Ishikawa (cell line): Measurements from ENCODE around the gene ZNF576.

Experiments used
- CEBPB ChIP-seq: IDR thresholded peaks from 2 replicates; pipeline ENCODE4 v1.6.1; 2012
- CREB1 ChIP-seq: IDR thresholded peaks from 2 replicates; pipeline ENCODE4 v1.6.1; 2012; ENCODE audit warnings: low read depth
- EP300 ChIP-seq: IDR thresholded peaks from 2 replicates; pipeline ENCODE4 v1.6.1; 2012; ENCODE audit warnings: borderline replicate concordance
- NFIC ChIP-seq: IDR thresholded peaks from 2 replicates; pipeline ENCODE4 v1.6.1; 2012
- TAF1 ChIP-seq: IDR thresholded peaks from 2 replicates; pipeline ENCODE4 v1.6.1; 2012; ENCODE audit warnings: low read depth, mild to moderate bottlenecking
- YY1 ChIP-seq: IDR thresholded peaks from 2 replicates; pipeline ENCODE4 v1.6.1; 2012; ENCODE audit warnings: low read depth
- TF ChIP-seq, protein P1 (sequence below): IDR thresholded peaks from 2 replicates; pipeline ENCODE4 v1.6.1; 2012
- TF ChIP-seq, protein P2 (sequence below): IDR thresholded peaks from 2 replicates; pipeline ENCODE4 v1.6.1; 2012; ENCODE audit warnings: low read depth, mild to moderate bottlenecking

DNA sequence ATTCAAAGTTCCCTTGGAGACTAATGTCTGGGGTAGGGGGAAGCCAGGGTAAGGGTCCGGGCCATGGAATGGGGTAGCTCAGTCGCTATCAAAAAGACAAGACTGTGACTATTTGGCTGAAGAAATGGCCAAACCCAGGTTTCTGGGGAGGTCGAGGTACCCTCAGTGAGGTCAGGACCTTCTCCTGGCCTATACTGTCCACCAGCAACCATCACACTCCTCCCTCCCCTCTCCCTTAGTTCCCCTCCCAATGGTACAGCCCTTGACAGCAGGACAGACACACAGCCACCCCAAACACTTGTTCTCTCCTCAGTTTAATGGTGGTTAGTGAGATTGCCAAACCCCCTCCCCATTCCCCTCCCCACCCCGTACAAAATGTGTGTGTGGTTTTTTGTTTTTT lies 25.7 kb downstream of the ZNF576 start:
- TF ChIP-seq CREB1 (no peak), EP300 (no peak), CEBPB (no peak), NFIC (no peak), TAF1 (no peak), YY1 (no peak)
- TF ChIP-seq, protein P1, sequence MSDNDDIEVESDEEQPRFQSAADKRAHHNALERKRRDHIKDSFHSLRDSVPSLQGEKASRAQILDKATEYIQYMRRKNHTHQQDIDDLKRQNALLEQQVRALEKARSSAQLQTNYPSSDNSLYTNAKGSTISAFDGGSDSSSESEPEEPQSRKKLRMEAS: no peak
- TF ChIP-seq, protein P2, sequence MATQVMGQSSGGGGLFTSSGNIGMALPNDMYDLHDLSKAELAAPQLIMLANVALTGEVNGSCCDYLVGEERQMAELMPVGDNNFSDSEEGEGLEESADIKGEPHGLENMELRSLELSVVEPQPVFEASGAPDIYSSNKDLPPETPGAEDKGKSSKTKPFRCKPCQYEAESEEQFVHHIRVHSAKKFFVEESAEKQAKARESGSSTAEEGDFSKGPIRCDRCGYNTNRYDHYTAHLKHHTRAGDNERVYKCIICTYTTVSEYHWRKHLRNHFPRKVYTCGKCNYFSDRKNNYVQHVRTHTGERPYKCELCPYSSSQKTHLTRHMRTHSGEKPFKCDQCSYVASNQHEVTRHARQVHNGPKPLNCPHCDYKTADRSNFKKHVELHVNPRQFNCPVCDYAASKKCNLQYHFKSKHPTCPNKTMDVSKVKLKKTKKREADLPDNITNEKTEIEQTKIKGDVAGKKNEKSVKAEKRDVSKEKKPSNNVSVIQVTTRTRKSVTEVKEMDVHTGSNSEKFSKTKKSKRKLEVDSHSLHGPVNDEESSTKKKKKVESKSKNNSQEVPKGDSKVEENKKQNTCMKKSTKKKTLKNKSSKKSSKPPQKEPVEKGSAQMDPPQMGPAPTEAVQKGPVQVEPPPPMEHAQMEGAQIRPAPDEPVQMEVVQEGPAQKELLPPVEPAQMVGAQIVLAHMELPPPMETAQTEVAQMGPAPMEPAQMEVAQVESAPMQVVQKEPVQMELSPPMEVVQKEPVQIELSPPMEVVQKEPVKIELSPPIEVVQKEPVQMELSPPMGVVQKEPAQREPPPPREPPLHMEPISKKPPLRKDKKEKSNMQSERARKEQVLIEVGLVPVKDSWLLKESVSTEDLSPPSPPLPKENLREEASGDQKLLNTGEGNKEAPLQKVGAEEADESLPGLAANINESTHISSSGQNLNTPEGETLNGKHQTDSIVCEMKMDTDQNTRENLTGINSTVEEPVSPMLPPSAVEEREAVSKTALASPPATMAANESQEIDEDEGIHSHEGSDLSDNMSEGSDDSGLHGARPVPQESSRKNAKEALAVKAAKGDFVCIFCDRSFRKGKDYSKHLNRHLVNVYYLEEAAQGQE: no peak
